ENCODE measurements around the gene PHYKPL. TPM values are rescaled to one million over a fixed set of nuclear protein-coding genes. Genes with fewer than 3 reads are reported as not detected.
"Not testable (repeated sequence)": the region's sequence is repeated elsewhere in the genome, so short reads cannot be mapped to it uniquely, and the experiment has no call there.

Gene PHYKPL
- total RNA-seq, 1 experiment from 2014 or later, result 112 TPM

DNA sequence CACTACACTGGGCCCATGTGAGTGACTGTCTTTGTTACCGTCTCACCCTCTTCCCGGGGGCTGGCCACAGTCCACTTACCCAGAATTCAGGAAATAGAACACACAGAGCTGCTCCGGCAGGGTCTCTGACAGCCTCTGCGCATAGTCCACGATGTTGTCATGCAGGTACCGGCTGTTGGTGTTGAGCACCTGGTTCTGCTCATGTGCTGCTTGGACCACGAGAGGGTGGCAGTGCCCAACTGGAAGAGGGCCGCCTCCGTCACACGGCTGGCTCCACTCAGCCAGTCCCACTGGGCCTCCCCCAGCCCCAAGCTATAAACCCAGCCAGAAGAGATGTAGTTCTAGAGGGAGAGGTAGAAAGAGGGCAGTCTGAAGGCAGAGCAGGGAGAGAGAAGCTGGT is 2.7 kb downstream of the PHYKPL start:
- H3K27me3 Mint-ChIP-seq (ENCODE audit: insufficient read depth, unreplicated experiment), result no peaks in the 10 kb centered on the region
- TF ChIP-seq, protein P1, sequence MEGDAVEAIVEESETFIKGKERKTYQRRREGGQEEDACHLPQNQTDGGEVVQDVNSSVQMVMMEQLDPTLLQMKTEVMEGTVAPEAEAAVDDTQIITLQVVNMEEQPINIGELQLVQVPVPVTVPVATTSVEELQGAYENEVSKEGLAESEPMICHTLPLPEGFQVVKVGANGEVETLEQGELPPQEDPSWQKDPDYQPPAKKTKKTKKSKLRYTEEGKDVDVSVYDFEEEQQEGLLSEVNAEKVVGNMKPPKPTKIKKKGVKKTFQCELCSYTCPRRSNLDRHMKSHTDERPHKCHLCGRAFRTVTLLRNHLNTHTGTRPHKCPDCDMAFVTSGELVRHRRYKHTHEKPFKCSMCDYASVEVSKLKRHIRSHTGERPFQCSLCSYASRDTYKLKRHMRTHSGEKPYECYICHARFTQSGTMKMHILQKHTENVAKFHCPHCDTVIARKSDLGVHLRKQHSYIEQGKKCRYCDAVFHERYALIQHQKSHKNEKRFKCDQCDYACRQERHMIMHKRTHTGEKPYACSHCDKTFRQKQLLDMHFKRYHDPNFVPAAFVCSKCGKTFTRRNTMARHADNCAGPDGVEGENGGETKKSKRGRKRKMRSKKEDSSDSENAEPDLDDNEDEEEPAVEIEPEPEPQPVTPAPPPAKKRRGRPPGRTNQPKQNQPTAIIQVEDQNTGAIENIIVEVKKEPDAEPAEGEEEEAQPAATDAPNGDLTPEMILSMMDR (IDR thresholded peaks at IDR 0.05; ENCODE audit: unreplicated experiment), result no peak
- POLR2A ChIA-PET, result interaction anchor here (1.4 to 6.4 kb wide), 3 partner anchors 9 to 26 kb away, joined by 3 to 32 read pairs (median 13); partner anchors contain the start of gene HNRNPAB
- H3K4me1 Mint-ChIP-seq (ENCODE audit: insufficient read depth, unreplicated experiment), result peaks cover 48% of the 10 kb centered on the region
- peak overlapping the region; percentile 80 for H3K4me3 Mint-ChIP-seq (ENCODE audit: unreplicated experiment)
- DNase-seq (ENCODE audit: unreplicated experiment), result no peak
- intact Hi-C loops (cut with micrococcal nuclease), result loop anchor here (5.0 kb wide), 1 partner anchor 557 kb away; no protein-coding TSS in a partner anchor
- peaks cover 11% of the 10 kb centered on the region for H3K9me3 Mint-ChIP-seq (ENCODE audit: unreplicated experiment)
- H3K27ac Mint-ChIP-seq (ENCODE audit: low read depth, unreplicated experiment), result peak overlapping the region; percentile 84
- no TSS peak for BruUV-seq (replicated peaks)
- CTCF ChIA-PET, result interaction anchor here (0.6 to 1.5 kb wide), 5 partner anchors 16 to 1700 kb away, joined by 3 to 5 read pairs (median 3); no protein-coding TSS in a partner anchor
- peaks cover 57% of the 10 kb centered on the region for H3K36me3 Mint-ChIP-seq (ENCODE audit: insufficient read depth, unreplicated experiment)

DNA sequence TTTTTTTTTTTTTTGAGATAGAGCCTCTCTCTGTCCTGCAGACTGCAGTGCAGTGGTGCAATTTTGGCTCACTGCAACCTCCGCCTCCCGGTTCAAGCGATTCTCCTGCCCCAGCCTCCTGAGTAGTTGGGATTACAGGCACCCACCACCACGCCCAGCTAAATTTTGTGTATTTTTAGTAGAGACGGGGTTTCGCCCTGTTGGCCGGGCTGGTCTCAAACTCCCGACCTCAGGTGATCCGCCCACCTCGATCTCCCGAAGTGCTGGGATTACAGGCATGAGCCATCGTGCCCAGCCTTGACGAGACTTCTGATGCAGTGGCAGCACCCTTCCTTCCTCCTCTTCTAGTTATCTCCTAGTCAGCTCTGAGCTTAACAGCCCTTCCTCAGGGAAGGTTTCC is 3.5 kb downstream of the PHYKPL start:
- H3K9me3 Mint-ChIP-seq (ENCODE audit: unreplicated experiment), result peaks cover 11% of the 10 kb centered on the region
- not testable (repeated sequence) for H3K27me3 Mint-ChIP-seq (ENCODE audit: insufficient read depth, unreplicated experiment)
- POLR2A ChIA-PET, result interaction anchor here (1.4 to 6.4 kb wide), 3 partner anchors 8 to 25 kb away, joined by 3 to 32 read pairs (median 13); partner anchors contain the start of gene HNRNPAB

DNA sequence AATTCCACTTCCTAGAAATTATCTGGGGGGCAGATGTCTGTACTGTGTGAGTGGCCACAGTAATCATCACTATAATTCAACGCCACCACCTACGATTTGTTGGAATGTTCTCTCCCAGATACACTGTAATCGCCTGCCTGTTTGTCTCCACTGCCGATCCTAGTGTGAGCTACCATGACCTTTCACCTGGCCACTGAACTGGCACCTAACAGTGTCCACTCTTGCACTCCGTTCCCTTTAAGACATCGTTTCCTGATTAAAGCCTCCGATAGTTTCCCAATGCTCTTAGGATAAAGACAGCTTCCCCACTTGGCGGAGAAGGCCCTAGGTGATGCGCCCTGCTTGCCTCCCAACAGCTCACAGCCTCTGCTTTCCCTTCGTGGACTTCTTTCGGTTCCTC is 4.0 kb downstream of the PHYKPL start:
- no TSS peak for BruUV-seq (replicated peaks)
- H3K9me3 Mint-ChIP-seq (ENCODE audit: unreplicated experiment), result peaks cover 11% of the 10 kb centered on the region
- intact Hi-C loops (cut with micrococcal nuclease), result no loop called here
- H3K27me3 Mint-ChIP-seq (ENCODE audit: insufficient read depth, unreplicated experiment), result no peaks in the 10 kb centered on the region
- H3K4me3 Mint-ChIP-seq (ENCODE audit: unreplicated experiment), result no peak overlapping the region
- TF ChIP-seq, protein P1 (IDR thresholded peaks at IDR 0.05; ENCODE audit: unreplicated experiment), result no peak
- POLR2A ChIA-PET, result interaction anchor here (2.0 to 6.4 kb wide), 3 partner anchors 16 to 24 kb away, joined by 5 to 32 read pairs (median 13); partner anchors contain the start of gene HNRNPAB
- H3K4me1 Mint-ChIP-seq (ENCODE audit: insufficient read depth, unreplicated experiment), result peaks cover 45% of the 10 kb centered on the region
- CTCF ChIA-PET, result interaction anchor here (0.6 to 1.9 kb wide), 6 partner anchors 13 to 431 kb away, joined by 3 to 5 read pairs (median 3); no protein-coding TSS in a partner anchor
- DNase-seq (ENCODE audit: unreplicated experiment), result no peak
- peaks cover 57% of the 10 kb centered on the region for H3K36me3 Mint-ChIP-seq (ENCODE audit: insufficient read depth, unreplicated experiment)
- H3K27ac Mint-ChIP-seq (ENCODE audit: low read depth, unreplicated experiment), result no peak overlapping the region

More for the DNA sequence above, 3.5 kb downstream of the PHYKPL start:
- H3K4me3 Mint-ChIP-seq (ENCODE audit: unreplicated experiment); DNase-seq (ENCODE audit: unreplicated experiment); BruUV-seq (replicated peaks); intact Hi-C loops (cut with micrococcal nuclease): not testable (repeated sequence)
- peaks cover 42% of the 10 kb centered on the region for H3K4me1 Mint-ChIP-seq (ENCODE audit: insufficient read depth, unreplicated experiment)
- H3K27ac Mint-ChIP-seq (ENCODE audit: low read depth, unreplicated experiment), result peak overlapping the region; percentile 84
- CTCF ChIA-PET, result interaction anchor here (0.7 to 1.9 kb wide), 2 partner anchors 14 kb away, joined by 3 to 5 read pairs; no protein-coding TSS in a partner anchor
- H3K36me3 Mint-ChIP-seq (ENCODE audit: insufficient read depth, unreplicated experiment), result peaks cover 57% of the 10 kb centered on the region

DNA sequence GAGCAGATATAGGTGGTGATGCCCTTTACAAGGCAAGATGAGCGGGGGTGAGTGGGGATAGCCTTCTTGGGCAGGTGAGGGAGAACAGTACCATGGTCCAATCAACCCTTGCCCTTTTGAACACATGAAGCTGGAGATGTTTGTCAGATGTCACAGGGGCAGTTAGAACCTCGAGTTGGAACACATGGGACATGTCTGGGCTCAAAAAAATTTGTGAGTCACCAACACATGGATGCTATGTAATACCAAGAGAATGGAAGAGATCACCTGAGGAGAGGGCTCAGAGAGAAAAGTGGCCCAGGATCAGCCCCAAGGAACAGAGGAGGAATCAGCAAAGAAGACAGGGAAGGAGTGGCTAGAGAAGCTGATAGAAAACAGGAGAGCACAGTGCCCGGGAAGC is 4.7 kb downstream of the PHYKPL start:
- ChIA-PET POLR2A (interaction anchor here (0.7 to 6.4 kb wide), 5 partner anchors 15 to 26 kb away, joined by 3 to 32 read pairs (median 5); partner anchors contain the start of gene HNRNPAB), CTCF (interaction anchor here (0.6 to 1.9 kb wide), 6 partner anchors 12 to 432 kb away, joined by 3 to 5 read pairs (median 3); no protein-coding TSS in a partner anchor)
- Mint-ChIP-seq H3K4me1 (ENCODE audit: insufficient read depth, unreplicated experiment) (peaks cover 52% of the 10 kb centered on the region), H3K36me3 (ENCODE audit: insufficient read depth, unreplicated experiment) (peaks cover 57% of the 10 kb centered on the region), H3K9me3 (ENCODE audit: unreplicated experiment) (peaks cover 11% of the 10 kb centered on the region), H3K27ac (ENCODE audit: low read depth, unreplicated experiment) (peak overlapping the region; percentile 57), H3K27me3 (ENCODE audit: insufficient read depth, unreplicated experiment) (no peaks in the 10 kb centered on the region), H3K4me3 (ENCODE audit: unreplicated experiment) (peak overlapping the region; percentile 1)
- BruUV-seq (replicated peaks), result no TSS peak
- intact Hi-C loops (cut with micrococcal nuclease), result no loop called here
- TF ChIP-seq, protein P1 (IDR thresholded peaks at IDR 0.05; ENCODE audit: unreplicated experiment), result no peak
- DNase-seq (ENCODE audit: unreplicated experiment), result no peak

Measured in MCF 10A (cell line).